Stimulated activated CD8-positive, alpha-beta memory T cell treated with anti-CD3 and anti-CD28 coated beads, Interleukin-4, amount 100 ng/mL, for 48 hours (primary cell): ENCODE results near the gene PLN.

Source experiments
- DNase-seq: peaks from one replicate; pipeline ENCODE4 v3.0.0-alpha.2; 2020

The PLN gene

GRCh38 chr6:118580585-118581419 lies 32.7 kb downstream of the PLN start:
- DNase-seq, result no peak

- no peak for DNase-seq
Observed at GRCh38 chr6:118581489-118581959, 33.4 kb downstream of the PLN start.

GRCh38 chr6:118584911-118585310 lies 36.8 kb downstream of the PLN start:
- no peak for DNase-seq

GRCh38 chr6:118586746-118587485 lies 38.8 kb downstream of the PLN start:
- DNase-seq, result no peak

- DNase-seq, result no peak
Observed at GRCh38 chr6:118588626-118589025, 40.5 kb downstream of the PLN start.

- no peak for DNase-seq
Observed at GRCh38 chr6:118589186-118589585, 41.1 kb downstream of the PLN start.

GRCh38 chr6:118589649-118590365 lies 41.7 kb downstream of the PLN start:
- no peak for DNase-seq

- no peak for DNase-seq
Observed at GRCh38 chr6:118591897-118592296, 43.8 kb downstream of the PLN start.

GRCh38 chr6:118594877-118595276 lies 46.8 kb downstream of the PLN start:
- no peak for DNase-seq

- DNase-seq, result no peak
Observed at GRCh38 chr6:118596774-118597320, 48.8 kb downstream of the PLN start.

GRCh38 chr6:118597636-118598035 lies 49.5 kb downstream of the PLN start:
- no peak for DNase-seq

GRCh38 chr6:118598324-118598723 lies 50.2 kb downstream of the PLN start:
- no peak for DNase-seq

- no peak for DNase-seq
Observed at GRCh38 chr6:118602300-118602699, 54.2 kb downstream of the PLN start.

- no peak for DNase-seq
Observed at GRCh38 chr6:118603372-118603771, 55.3 kb downstream of the PLN start.

- DNase-seq, result no peak
Observed at GRCh38 chr6:118606268-118606667, 58.2 kb downstream of the PLN start.

- no peak for DNase-seq
Observed at GRCh38 chr6:118606858-118607257, 58.8 kb downstream of the PLN start.
